ENCODE data around the gene PJA1. TPM values are rescaled to one million over a fixed set of nuclear protein-coding genes. Genes with fewer than 3 reads are reported as not detected.

The PJA1 gene
- polyA plus RNA-seq, 1 donor: 36.9 TPM

- no peaks in the 10 kb centered on the region for H3K4me1 ChIP-seq (ENCODE audit: control insufficient read depth, insufficient read depth, low read length)
- no peak for DNase-seq
- H3K27ac ChIP-seq (ENCODE audit: low read length): no peak overlapping the region
- no peaks in the 10 kb centered on the region for H3K9me3 ChIP-seq (ENCODE audit: control insufficient read depth, low read depth, low read length)
- no peak overlapping the region for H3K4me3 ChIP-seq (ENCODE audit: low read length)
- peaks cover 5% of the 10 kb centered on the region for H3K36me3 ChIP-seq (ENCODE audit: control insufficient read depth, insufficient read depth, low read length)
- no CpG with 5 or more reads among the region's 5 CpGs for WGBS (ENCODE audit: insufficient coverage, low lambda C conversion rate)
- no peaks in the 10 kb centered on the region for H3K27me3 ChIP-seq (ENCODE audit: control insufficient read depth, insufficient read depth, low read length)
Measured at GRCh38 chrX:69156638-69157037, 8.6 kb downstream of the PJA1 start.

DNA sequence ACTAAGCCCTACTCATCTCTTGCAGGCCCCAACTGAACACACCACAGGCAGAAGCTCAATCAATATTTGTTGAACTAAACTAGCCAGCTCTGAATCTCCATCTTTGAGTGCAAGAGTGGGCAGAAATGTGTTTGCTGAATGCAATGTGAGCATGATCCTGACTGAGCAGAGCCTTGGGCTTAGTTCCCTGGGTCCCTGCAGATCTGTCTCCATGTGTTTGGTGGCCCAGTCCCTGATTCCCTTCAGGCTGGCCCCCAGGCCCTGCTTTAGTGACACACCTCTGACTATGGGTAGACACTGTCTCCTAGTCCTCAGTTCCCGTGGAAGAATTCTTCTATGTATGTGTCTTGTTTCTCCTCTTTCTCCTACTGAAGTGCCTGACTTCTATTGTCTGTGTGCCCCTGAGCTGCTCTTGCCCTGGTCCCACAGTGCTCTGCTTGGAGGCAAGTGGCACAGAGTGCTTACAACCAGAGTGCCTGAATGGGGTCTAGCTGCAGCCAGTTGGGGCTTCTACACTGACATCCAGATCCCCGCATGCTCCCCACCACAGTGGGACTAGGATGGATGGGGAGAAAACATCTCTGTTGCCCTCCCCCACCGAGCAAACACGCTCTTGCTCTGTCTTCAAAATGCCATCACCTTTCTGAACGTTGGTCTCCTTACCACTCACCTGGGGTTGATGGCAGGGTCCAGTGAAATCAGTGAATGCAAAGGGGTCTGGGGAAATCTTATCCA, 9.3 kb downstream of the PJA1 start:
- WGBS (ENCODE audit: insufficient coverage, low lambda C conversion rate): no CpG with 5 or more reads among the region's 5 CpGs
- no peak for DNase-seq
- no peaks in the 10 kb centered on the region for H3K4me1 ChIP-seq (ENCODE audit: control insufficient read depth, insufficient read depth, low read length)

GRCh38 chrX:69154051-69154450, 11.2 kb downstream of the PJA1 start:
- DNase-seq: no peak
- no peaks in the 10 kb centered on the region for H3K36me3 ChIP-seq (ENCODE audit: control insufficient read depth, insufficient read depth, low read length)
- H3K27me3 ChIP-seq (ENCODE audit: control insufficient read depth, insufficient read depth, low read length): no peaks in the 10 kb centered on the region
- H3K27ac ChIP-seq (ENCODE audit: low read length): no peak overlapping the region
- no peak overlapping the region for H3K4me3 ChIP-seq (ENCODE audit: low read length)
- no CpG with 5 or more reads among the region's 6 CpGs for WGBS (ENCODE audit: insufficient coverage, low lambda C conversion rate)
- H3K9me3 ChIP-seq (ENCODE audit: control insufficient read depth, low read depth, low read length): no peaks in the 10 kb centered on the region
- H3K4me1 ChIP-seq (ENCODE audit: control insufficient read depth, insufficient read depth, low read length): no peaks in the 10 kb centered on the region

More for the DNA sequence above, 9.3 kb downstream of the PJA1 start:
- Histone ChIP-seq H3K27me3 (ENCODE audit: control insufficient read depth, insufficient read depth, low read length) (no peaks in the 10 kb centered on the region), H3K27ac (ENCODE audit: low read length) (no peak overlapping the region), H3K4me3 (ENCODE audit: low read length) (no peak overlapping the region), H3K36me3 (ENCODE audit: control insufficient read depth, insufficient read depth, low read length) (no peaks in the 10 kb centered on the region), H3K9me3 (ENCODE audit: control insufficient read depth, low read depth, low read length) (no peaks in the 10 kb centered on the region)

DNA sequence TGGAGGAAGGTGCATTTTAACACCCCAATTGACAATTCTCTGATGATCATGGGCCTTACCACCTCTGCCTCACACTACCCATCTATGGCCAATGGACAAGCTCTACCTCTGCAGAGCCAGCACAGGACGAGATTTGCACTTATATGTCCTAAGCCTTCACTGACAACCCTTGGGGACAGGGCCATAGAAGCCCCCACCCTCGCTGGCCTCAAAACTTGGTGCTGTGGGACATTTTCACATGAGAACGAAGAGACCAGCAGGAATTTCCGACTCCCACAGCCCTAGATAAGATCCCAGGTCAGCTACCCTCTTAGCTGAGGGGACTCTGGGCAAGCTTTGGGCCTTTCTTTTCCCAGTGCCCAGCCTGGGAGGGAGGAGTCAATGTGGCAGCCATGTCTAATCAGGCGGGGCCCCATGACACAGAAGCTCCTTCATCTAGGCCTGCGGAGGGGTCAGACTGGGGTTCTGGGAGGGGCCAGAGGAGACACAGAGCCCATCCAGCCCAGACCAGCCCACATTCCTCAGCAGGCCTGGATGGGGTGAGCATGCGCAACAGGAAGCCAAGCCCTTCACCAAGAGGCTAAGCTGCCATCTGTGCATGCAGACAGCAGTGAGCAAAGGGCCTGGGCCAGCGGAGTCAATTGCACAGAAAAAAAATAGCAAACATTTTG, 12.1 kb downstream of the PJA1 start:
- Histone ChIP-seq H3K4me3 (ENCODE audit: low read length) (no peak overlapping the region), H3K9me3 (ENCODE audit: control insufficient read depth, low read depth, low read length) (no peaks in the 10 kb centered on the region), H3K36me3 (ENCODE audit: control insufficient read depth, insufficient read depth, low read length) (no peaks in the 10 kb centered on the region), H3K27me3 (ENCODE audit: control insufficient read depth, insufficient read depth, low read length) (no peaks in the 10 kb centered on the region), H3K4me1 (ENCODE audit: control insufficient read depth, insufficient read depth, low read length) (no peaks in the 10 kb centered on the region), H3K27ac (ENCODE audit: low read length) (peak overlapping the region; percentile 45)
- no CpG with 5 or more reads among the region's 8 CpGs for WGBS (ENCODE audit: insufficient coverage, low lambda C conversion rate)
- DNase-seq: peak; percentile 46 to 49

GRCh38 chrX:69152417-69152841, 12.8 kb downstream of the PJA1 start:
- Histone ChIP-seq H3K27ac (ENCODE audit: low read length) (no peak overlapping the region), H3K36me3 (ENCODE audit: control insufficient read depth, insufficient read depth, low read length) (no peaks in the 10 kb centered on the region), H3K27me3 (ENCODE audit: control insufficient read depth, insufficient read depth, low read length) (no peaks in the 10 kb centered on the region), H3K4me3 (ENCODE audit: low read length) (no peak overlapping the region), H3K9me3 (ENCODE audit: control insufficient read depth, low read depth, low read length) (no peaks in the 10 kb centered on the region), H3K4me1 (ENCODE audit: control insufficient read depth, insufficient read depth, low read length) (no peaks in the 10 kb centered on the region)
- WGBS (ENCODE audit: insufficient coverage, low lambda C conversion rate): no CpG with 5 or more reads among the region's 1 CpG
- DNase-seq: no peak

- Histone ChIP-seq H3K9me3 (ENCODE audit: control insufficient read depth, low read depth, low read length) (no peaks in the 10 kb centered on the region), H3K4me1 (ENCODE audit: control insufficient read depth, insufficient read depth, low read length) (no peaks in the 10 kb centered on the region), H3K36me3 (ENCODE audit: control insufficient read depth, insufficient read depth, low read length) (no peaks in the 10 kb centered on the region), H3K27ac (ENCODE audit: low read length) (no peak overlapping the region), H3K27me3 (ENCODE audit: control insufficient read depth, insufficient read depth, low read length) (no peaks in the 10 kb centered on the region), H3K4me3 (ENCODE audit: low read length) (no peak overlapping the region)
- no peak for DNase-seq
- no CpG with 5 or more reads among the region's 2 CpGs for WGBS (ENCODE audit: insufficient coverage, low lambda C conversion rate)
Measured at GRCh38 chrX:69151866-69152284, 13.4 kb downstream of the PJA1 start.

DNA sequence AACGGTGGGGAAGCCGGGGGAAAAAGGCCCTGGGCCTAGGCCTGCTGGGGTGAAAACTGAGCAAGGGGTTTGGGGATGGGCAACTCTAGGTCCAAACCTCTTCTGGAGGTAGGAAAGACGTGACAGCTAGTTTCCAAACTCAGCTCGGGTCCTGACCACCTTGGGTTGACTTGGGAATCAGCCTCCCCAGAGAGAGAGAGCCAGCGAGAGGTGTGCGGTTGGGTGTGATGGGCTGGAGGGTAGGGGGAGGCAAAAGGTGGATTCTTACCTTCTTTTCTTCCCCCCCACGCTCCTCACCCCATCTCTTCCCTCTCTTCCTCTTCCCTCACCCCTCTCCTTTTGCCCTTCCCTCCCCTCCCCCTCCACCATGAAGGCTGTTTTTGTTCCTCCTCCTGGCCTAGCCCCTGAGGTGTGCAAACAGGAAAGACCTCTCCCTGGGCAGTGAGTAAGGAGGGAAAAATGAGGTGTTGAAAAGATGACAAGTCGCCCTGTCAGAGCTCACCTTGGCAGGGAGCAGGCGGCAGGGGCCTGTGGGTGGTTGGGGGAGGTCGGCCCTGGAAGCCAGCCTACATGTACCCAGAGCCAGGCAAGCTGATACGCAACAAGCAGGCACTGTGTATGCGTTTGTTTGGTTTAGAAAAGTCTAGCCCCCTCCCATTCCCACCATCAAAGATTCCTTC, 14.8 kb downstream of the PJA1 start:
- Histone ChIP-seq H3K4me3 (ENCODE audit: low read length) (no peak overlapping the region), H3K27ac (ENCODE audit: low read length) (no peak overlapping the region), H3K4me1 (ENCODE audit: control insufficient read depth, insufficient read depth, low read length) (peaks cover 3% of the 10 kb centered on the region), H3K27me3 (ENCODE audit: control insufficient read depth, insufficient read depth, low read length) (no peaks in the 10 kb centered on the region), H3K9me3 (ENCODE audit: control insufficient read depth, low read depth, low read length) (no peaks in the 10 kb centered on the region), H3K36me3 (ENCODE audit: control insufficient read depth, insufficient read depth, low read length) (no peaks in the 10 kb centered on the region)
- no peak for DNase-seq
- no CpG with 5 or more reads among the region's 12 CpGs for WGBS (ENCODE audit: insufficient coverage, low lambda C conversion rate)

- H3K36me3 ChIP-seq (ENCODE audit: control insufficient read depth, insufficient read depth, low read length): no peaks in the 10 kb centered on the region
- no peak for DNase-seq
- no CpG with 5 or more reads among the region's 28 CpGs for WGBS (ENCODE audit: insufficient coverage, low lambda C conversion rate)
- H3K4me3 ChIP-seq (ENCODE audit: low read length): no peak overlapping the region
- H3K4me1 ChIP-seq (ENCODE audit: control insufficient read depth, insufficient read depth, low read length): peaks cover 3% of the 10 kb centered on the region
- no peaks in the 10 kb centered on the region for H3K9me3 ChIP-seq (ENCODE audit: control insufficient read depth, low read depth, low read length)
- no peaks in the 10 kb centered on the region for H3K27me3 ChIP-seq (ENCODE audit: control insufficient read depth, insufficient read depth, low read length)
- H3K27ac ChIP-seq (ENCODE audit: low read length): no peak overlapping the region
Measured at GRCh38 chrX:69149466-69150280, 15.6 kb downstream of the PJA1 start.

DNA sequence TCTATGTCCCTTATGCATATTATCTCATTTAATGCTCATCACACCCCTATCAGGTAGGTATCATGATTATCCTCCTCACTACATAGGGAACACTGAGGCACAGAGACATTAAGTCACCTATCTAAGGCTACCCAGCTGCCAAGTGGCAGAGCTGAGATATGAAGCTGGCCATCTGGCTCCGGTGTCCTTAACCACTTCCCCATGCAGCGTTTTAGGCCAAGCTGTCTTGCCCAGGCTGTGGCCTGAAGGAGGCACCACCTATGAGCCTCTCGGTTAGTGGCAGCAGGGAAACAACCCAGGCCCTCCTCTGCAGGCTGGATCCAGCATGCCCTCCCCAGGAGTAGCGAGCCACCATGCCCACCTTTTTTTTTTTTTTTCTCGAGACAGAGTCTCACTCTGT, 16.3 kb downstream of the PJA1 start:
- Histone ChIP-seq H3K9me3 (ENCODE audit: control insufficient read depth, low read depth, low read length) (no peaks in the 10 kb centered on the region), H3K4me3 (ENCODE audit: low read length) (no peak overlapping the region), H3K27ac (ENCODE audit: low read length) (no peak overlapping the region), H3K27me3 (ENCODE audit: control insufficient read depth, insufficient read depth, low read length) (no peaks in the 10 kb centered on the region), H3K36me3 (ENCODE audit: control insufficient read depth, insufficient read depth, low read length) (no peaks in the 10 kb centered on the region), H3K4me1 (ENCODE audit: control insufficient read depth, insufficient read depth, low read length) (peaks cover 3% of the 10 kb centered on the region)
- no CpG with 5 or more reads among the region's 5 CpGs for WGBS (ENCODE audit: insufficient coverage, low lambda C conversion rate)
- no peak for DNase-seq

- no CpG with 5 or more reads among the region's 4 CpGs for WGBS (ENCODE audit: insufficient coverage, low lambda C conversion rate)
- Histone ChIP-seq H3K27me3 (ENCODE audit: control insufficient read depth, insufficient read depth, low read length) (no peaks in the 10 kb centered on the region), H3K36me3 (ENCODE audit: control insufficient read depth, insufficient read depth, low read length) (no peaks in the 10 kb centered on the region), H3K27ac (ENCODE audit: low read length) (no peak overlapping the region), H3K4me3 (ENCODE audit: low read length) (no peak overlapping the region), H3K9me3 (ENCODE audit: control insufficient read depth, low read depth, low read length) (no peaks in the 10 kb centered on the region), H3K4me1 (ENCODE audit: control insufficient read depth, insufficient read depth, low read length) (peaks cover 3% of the 10 kb centered on the region)
- no peak for DNase-seq
Measured at GRCh38 chrX:69146739-69147138, 18.5 kb downstream of the PJA1 start.

Data from large intestine (tissue), 3 donors.